MM.1S (cell line): ENCODE measurements around the gene EBP.
"Not testable (repeated sequence)": the region's sequence is repeated elsewhere in the genome, so short reads cannot be mapped to it uniquely, and the experiment has no call there.

Experiments used
- DNase-seq: peaks from one replicate; pipeline ENCODE4 v3.0.0-alpha.2; 2015
- H2AFZ ChIP-seq: fragments of 300-600 bp; sonication (generic); 2 replicates; pipeline ENCODE4 v1.6.0; 2016; ENCODE audit warnings: antibody characterized with exemption, low read length
- H3F3A ChIP-seq: fragments of 300-600 bp; sonication (generic); 2 replicates; pipeline ENCODE4 v1.6.1; 2016; ENCODE audit warnings: mild to moderate bottlenecking, antibody characterized with exemption, low read length, moderate library complexity, mixed read lengths; ENCODE audit not compliant: insufficient read depth
- H3K27ac ChIP-seq: fragments of 300-600 bp; sonication (generic); 2 replicates; pipeline ENCODE4 v1.5.1; 2016; ENCODE audit warnings: mild to moderate bottlenecking, low read length
- H3K27me3 ChIP-seq: fragments of 300-600 bp; sonication (generic); replicated peaks from 2 replicates; pipeline ENCODE4 v1.6.0; 2016; ENCODE audit warnings: low read length; ENCODE audit not compliant: insufficient read depth
- H3K36me3 ChIP-seq: fragments of 300-600 bp; sonication (generic); replicated peaks from 2 replicates; pipeline ENCODE4 v1.6.1; 2016; ENCODE audit warnings: mild to moderate bottlenecking, low read length, mixed read lengths; ENCODE audit not compliant: insufficient read depth
- H3K4me1 ChIP-seq: fragments of 300-600 bp; sonication (generic); 2 replicates; pipeline ENCODE4 v1.6.1; 2016; ENCODE audit warnings: low read length, mixed read lengths
- H3K4me2 ChIP-seq: fragments of 300-600 bp; sonication (generic); 2 replicates; pipeline ENCODE4 v1.6.0; 2016; ENCODE audit warnings: low read depth, low read length
- H3K4me3 ChIP-seq: fragments of 300-600 bp; sonication (generic); 2 replicates; pipeline ENCODE4 v1.5.1; 2016; ENCODE audit warnings: low read length, mixed read lengths
- H3K79me2 ChIP-seq: fragments of 300-600 bp; sonication (generic); 2 replicates; pipeline ENCODE4 v1.6.1; 2016; ENCODE audit warnings: mixed run types, low read length, mixed read lengths
- H3K9ac ChIP-seq: fragments of 300-600 bp; sonication (generic); 2 replicates; pipeline ENCODE4 v1.6.1; 2016; ENCODE audit warnings: low read length, mixed read lengths
- H3K9me2 ChIP-seq: fragments of 300-600 bp; sonication (generic); replicated peaks from 2 replicates; pipeline ENCODE4 v1.6.1; 2016; ENCODE audit warnings: mild to moderate bottlenecking, low read length, mixed read lengths; ENCODE audit not compliant: insufficient read depth
- H3K9me3 ChIP-seq: fragments of 300-600 bp; sonication (generic); replicated peaks from 2 replicates; pipeline ENCODE4 v1.6.1; 2016; ENCODE audit warnings: mild to moderate bottlenecking, low read length, mixed read lengths; ENCODE audit not compliant: insufficient read depth
- H4K20me1 ChIP-seq: fragments of 300-600 bp; sonication (generic); 2 replicates; pipeline ENCODE4 v1.6.1; 2016; ENCODE audit warnings: mild to moderate bottlenecking, low read length, moderate library complexity, mixed read lengths; ENCODE audit not compliant: insufficient read depth
- EZH2 ChIP-seq: fragments of 300-600 bp; sonication (generic); optimal IDR thresholded peaks from 2 replicates; pipeline ENCODE3; 2017; ENCODE audit warnings: low read depth, mild to moderate bottlenecking, antibody characterized with exemption, low read length, mixed read lengths
- EZH2phosphoT487 ChIP-seq: fragments of 300-600 bp; sonication (generic); IDR thresholded peaks from 2 replicates; pipeline ENCODE4 v1.6.1; 2018; ENCODE audit warnings: antibody characterized with exemption, low read length
- TF ChIP-seq, protein P1 (sequence below): fragments of 300-600 bp; sonication (generic); IDR thresholded peaks from 2 replicates; pipeline ENCODE4 v1.5.1; 2016; ENCODE audit warnings: antibody characterized with exemption, low read length, mixed read lengths

The EBP gene

DNA sequence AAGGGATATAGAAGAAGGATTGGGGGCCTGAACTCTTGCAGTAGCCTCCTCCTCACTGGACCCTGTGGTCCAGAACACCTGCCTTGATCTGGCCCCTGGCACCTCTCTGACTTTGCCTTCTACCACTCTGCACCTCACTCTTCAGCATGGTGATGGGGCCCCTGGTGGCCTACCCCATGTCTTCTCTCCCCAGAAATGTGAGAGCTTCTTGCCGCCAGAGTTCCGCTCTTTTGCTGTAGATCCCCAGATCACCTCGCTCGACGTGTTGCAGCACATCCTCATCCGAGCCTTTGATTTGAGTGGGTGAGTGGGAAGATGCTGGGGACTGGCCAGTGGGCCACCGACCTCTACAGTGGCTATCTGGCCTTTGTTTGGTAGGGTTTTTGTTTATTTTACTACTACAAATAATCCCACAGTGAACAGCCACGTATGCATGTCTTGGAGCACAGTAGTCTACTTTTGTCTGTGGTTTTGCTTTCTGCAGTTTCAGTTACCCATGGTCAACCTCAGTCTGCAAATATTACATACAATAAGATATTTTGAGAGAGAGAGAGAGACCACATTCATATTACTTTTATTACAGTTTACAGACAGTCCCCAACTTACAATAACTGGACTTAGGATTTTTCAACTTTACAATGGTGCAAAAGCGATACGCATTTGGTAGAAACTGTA, 19.7 kb downstream of the EBP start:
- peaks cover 18% of the 10 kb centered on the region for H3F3A ChIP-seq
- H2AFZ ChIP-seq: no peak overlapping the region
- no peaks in the 10 kb centered on the region for H4K20me1 ChIP-seq
- DNase-seq: peak; percentile 75
- H3K4me1 ChIP-seq: peaks cover 8% of the 10 kb centered on the region
- no peaks in the 10 kb centered on the region for H3K9me2 ChIP-seq
- no peaks in the 10 kb centered on the region for H3K36me3 ChIP-seq
- peak overlapping the region; percentile 74 for H3K4me3 ChIP-seq
- H3K9me3 ChIP-seq: no peaks in the 10 kb centered on the region
- H3K9ac ChIP-seq: peak overlapping the region; percentile 79
- TF ChIP-seq EZH2: no peak
- TF ChIP-seq, protein P1, sequence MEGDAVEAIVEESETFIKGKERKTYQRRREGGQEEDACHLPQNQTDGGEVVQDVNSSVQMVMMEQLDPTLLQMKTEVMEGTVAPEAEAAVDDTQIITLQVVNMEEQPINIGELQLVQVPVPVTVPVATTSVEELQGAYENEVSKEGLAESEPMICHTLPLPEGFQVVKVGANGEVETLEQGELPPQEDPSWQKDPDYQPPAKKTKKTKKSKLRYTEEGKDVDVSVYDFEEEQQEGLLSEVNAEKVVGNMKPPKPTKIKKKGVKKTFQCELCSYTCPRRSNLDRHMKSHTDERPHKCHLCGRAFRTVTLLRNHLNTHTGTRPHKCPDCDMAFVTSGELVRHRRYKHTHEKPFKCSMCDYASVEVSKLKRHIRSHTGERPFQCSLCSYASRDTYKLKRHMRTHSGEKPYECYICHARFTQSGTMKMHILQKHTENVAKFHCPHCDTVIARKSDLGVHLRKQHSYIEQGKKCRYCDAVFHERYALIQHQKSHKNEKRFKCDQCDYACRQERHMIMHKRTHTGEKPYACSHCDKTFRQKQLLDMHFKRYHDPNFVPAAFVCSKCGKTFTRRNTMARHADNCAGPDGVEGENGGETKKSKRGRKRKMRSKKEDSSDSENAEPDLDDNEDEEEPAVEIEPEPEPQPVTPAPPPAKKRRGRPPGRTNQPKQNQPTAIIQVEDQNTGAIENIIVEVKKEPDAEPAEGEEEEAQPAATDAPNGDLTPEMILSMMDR: peak; percentile 14; the same call in 1 of the 2 replicates
- H3K27me3 ChIP-seq: no peaks in the 10 kb centered on the region
- peak overlapping the region; percentile 87 for H3K27ac ChIP-seq
- peak overlapping the region; percentile 92 for H3K4me2 ChIP-seq
- peaks cover 26% of the 10 kb centered on the region for H3K79me2 ChIP-seq

DNA sequence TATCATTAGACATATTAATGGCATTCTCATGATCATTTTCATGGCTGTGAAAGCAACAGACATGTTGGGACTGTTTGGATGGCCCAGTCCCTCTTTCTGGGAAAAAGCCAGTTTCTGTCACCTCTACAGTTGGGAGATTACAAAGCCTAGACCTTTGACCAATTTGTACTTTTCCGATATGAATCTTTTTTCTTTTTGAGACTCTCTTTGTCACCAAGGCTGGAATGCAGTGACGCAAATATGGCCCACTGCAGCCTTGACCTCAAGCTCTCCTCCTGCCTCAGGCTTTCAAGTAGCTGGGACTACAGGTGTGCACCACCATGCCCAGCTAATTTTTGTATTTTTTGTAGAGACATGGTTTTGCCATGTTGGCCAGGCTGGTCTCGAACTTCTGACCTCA, 27.3 kb downstream of the EBP start:
- H3K9me3 ChIP-seq: no peaks in the 10 kb centered on the region
- H3K27me3 ChIP-seq: no peaks in the 10 kb centered on the region
- no peak overlapping the region for H3K4me2 ChIP-seq
- TF ChIP-seq EZH2: no peak
- no peak for TF ChIP-seq EZH2phosphoT487
- TF ChIP-seq, protein P1: no peak
- no peaks in the 10 kb centered on the region for H3K9me2 ChIP-seq
- H3K9ac ChIP-seq: no peak overlapping the region
- H2AFZ ChIP-seq: no peak overlapping the region
- peaks cover 11% of the 10 kb centered on the region; the same call in 1 of the 2 replicates for H3K79me2 ChIP-seq
- no peaks in the 10 kb centered on the region for H3F3A ChIP-seq
- no peaks in the 10 kb centered on the region for H4K20me1 ChIP-seq
- H3K4me3 ChIP-seq: no peak overlapping the region
- no peak overlapping the region for H3K27ac ChIP-seq
- no peaks in the 10 kb centered on the region for H3K36me3 ChIP-seq
- no peak for DNase-seq
- H3K4me1 ChIP-seq: no peaks in the 10 kb centered on the region

DNA sequence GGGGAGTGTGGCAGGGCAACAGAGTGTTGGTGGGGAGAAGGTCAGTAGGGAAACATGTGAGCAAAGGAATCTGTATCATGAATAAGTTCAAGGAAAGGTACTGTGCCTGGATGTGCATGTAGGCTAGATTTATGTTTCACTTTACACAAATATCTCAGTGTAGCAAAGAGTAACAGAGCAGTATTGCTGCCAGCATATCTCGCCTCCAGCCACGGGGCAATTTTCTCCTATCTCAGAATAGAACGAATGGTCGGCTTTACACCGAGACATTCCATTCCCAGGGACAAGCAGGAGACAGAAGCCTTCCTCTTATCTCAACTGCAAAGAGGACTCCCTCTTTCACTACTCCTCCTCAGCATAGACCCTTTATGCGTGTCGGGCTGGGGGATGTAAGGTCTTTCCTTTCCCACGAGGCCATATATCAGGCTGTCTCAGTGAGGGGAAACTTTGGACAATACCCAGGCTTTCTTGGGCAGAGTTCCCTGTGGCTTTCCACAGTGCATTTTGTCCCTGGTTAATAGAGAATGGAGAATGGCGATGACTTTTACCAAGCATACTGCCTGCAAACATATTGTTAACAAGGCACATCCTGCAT, 34.2 kb downstream of the EBP start:
- not testable (repeated sequence) for H3K27ac ChIP-seq, H3F3A ChIP-seq, DNase-seq, H2AFZ ChIP-seq, H3K4me2 ChIP-seq, H3K9ac ChIP-seq, H3K79me2 ChIP-seq, H3K4me1 ChIP-seq, H3K9me3 ChIP-seq, H3K36me3 ChIP-seq, H4K20me1 ChIP-seq, H3K4me3 ChIP-seq, H3K9me2 ChIP-seq, H3K27me3 ChIP-seq

DNA sequence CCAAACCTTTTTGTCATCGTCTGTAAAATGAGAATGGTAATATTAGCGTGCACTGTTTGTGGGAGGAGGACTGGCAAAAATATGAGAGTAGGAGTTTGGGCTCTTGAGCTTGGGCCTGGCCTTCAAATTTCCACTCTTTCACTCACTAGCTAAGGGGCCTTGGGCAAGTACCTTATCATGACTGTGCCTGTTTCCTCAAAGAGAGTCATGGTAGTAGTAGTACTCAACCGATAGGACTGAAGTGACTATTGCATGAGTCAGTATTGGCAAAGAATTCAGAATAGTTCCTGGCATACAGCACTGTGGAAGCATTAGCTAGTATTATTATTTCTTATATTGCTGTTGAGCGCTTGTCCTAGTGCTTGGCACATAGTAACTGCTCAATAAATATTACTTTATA, 36.7 kb downstream of the EBP start:
- TF ChIP-seq, protein P1: no peak
- TF ChIP-seq EZH2phosphoT487: no peak
- Histone ChIP-seq H3K9ac (no peak overlapping the region), H2AFZ (no peak overlapping the region), H3K9me3 (no peaks in the 10 kb centered on the region), H3K9me2 (no peaks in the 10 kb centered on the region), H3K27me3 (no peaks in the 10 kb centered on the region), H3K4me2 (no peak overlapping the region), H3K4me1 (no peaks in the 10 kb centered on the region), H3K4me3 (no peak overlapping the region), H3F3A (no peaks in the 10 kb centered on the region), H3K27ac (no peak overlapping the region), H4K20me1 (no peaks in the 10 kb centered on the region), H3K79me2 (no peaks in the 10 kb centered on the region), H3K36me3 (no peaks in the 10 kb centered on the region)
- DNase-seq: no peak
